Esophagus squamous epithelium (tissue), 5 donors: ENCODE results near the gene ZNF106. TPM values are rescaled to one million over a fixed set of nuclear protein-coding genes. Genes with fewer than 3 reads are reported as not detected.

Source experiments
- DNase-seq: peaks from one replicate; lab custom pipeline; 2025; lab: John Stamatoyannopoulos, UW
- H3K27ac ChIP-seq, 4 donors: fragments of 200-600 bp; sonication (generic); one replicate each; pipeline ENCODE4 v1.5.1; 2016 to 2019; ENCODE audit warnings: mild to moderate bottlenecking in 1 of 4
- H3K27me3 ChIP-seq, 4 donors: fragments of 200-600 bp; sonication (generic); 1 replicate in 3 of 4; 2 replicates in 1 of 4; pipeline versions ENCODE4 v1.5.1 to v1.6.0; 2017 to 2021; ENCODE audit warnings: antibody characterized with exemption in 1 of 4
- H3K36me3 ChIP-seq, 3 donors: fragments of 200-600 bp; sonication (generic); one replicate each; pipeline ENCODE4 v1.5.1; 2016 to 2019
- H3K4me1 ChIP-seq, 3 donors: fragments of 200-600 bp; sonication (generic); one replicate each; pipeline ENCODE4 v1.5.1; 2017 to 2019
- H3K4me3 ChIP-seq, 4 donors: fragments of 200-600 bp; sonication (generic); 1 replicate in 3 of 4; 2 replicates in 1 of 4; pipeline ENCODE4 v1.5.1; 2016 to 2019; ENCODE audit warnings: mild to moderate bottlenecking in 2 of 4, moderate library complexity in 1 of 4
- H3K9me3 ChIP-seq, 3 donors: fragments of 200-600 bp; sonication (generic); one replicate each; pipeline ENCODE4 v1.5.1; 2016 to 2019
- POLR2A ChIP-seq, 4 donors: fragments of 450-650 bp; IDR thresholded peaks; one replicate each; pipeline ENCODE4 v1.6.1; 2017; ENCODE audit warnings: antibody characterized with exemption in 4 of 4, mild to moderate bottlenecking in 4 of 4, moderate library complexity in 3 of 4
- WGBS, 2 donors: methylation state at CpG; one replicate each; pipeline ENCODE4 v1.1.5; 2018; 5-methylcytosine and 5-hydroxymethylcytosine counted together
- intact Hi-C: fragments of 100-400 bp; cut with DNase I; formaldehyde crosslinking; loops from one replicate; pipeline ENCODE4 v1.15.0; 2022
- total RNA-seq, 4 donors: library from RNA; depleted of rRNA; stranded (reverse); fragments of >200 nt; gene quantifications; one replicate each; pipeline ENCODE4 v1.1.0, GENCODE V29; 2016
- TF ChIP-seq, protein P1 (sequence below), 6 experiments: fragments of 450-650 bp in 4 of 6; fragments of 200-600 bp in 2 of 6; sonication (generic) in 2 of 6; IDR thresholded peaks; one replicate each; pipeline ENCODE4 v1.5.1; 2016 to 2019; ENCODE audit warnings: antibody characterized with exemption in 6 of 6, mild to moderate bottlenecking in 4 of 6, moderate library complexity in 4 of 6
- donor health status: DM: yes; HTN: yes; CAD: no.

Gene ZNF106
- total RNA-seq, 4 donors from 2014 or later: 16.0 to 65.0 (median 33.8) TPM

DNA sequence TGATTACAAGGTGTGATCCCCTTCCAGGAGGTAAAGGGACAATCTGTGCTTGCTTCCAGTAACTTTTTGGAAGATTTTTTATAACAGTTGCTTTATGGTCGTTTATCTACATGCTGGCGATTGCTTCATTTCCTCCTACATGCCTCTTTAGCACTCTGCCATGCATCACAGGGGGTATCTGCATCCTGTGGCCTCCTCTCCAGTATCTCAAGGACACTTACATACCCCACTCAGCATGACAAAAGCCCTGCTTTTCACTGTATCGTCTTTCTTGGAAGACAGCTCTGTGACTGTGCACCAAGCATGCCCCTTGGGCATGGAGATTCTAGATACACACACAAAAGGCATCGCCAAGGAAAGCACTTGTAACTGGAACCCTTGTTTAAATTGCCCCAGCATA, 106.3 kb downstream of the ZNF106 start:
- TF ChIP-seq, protein P1, sequence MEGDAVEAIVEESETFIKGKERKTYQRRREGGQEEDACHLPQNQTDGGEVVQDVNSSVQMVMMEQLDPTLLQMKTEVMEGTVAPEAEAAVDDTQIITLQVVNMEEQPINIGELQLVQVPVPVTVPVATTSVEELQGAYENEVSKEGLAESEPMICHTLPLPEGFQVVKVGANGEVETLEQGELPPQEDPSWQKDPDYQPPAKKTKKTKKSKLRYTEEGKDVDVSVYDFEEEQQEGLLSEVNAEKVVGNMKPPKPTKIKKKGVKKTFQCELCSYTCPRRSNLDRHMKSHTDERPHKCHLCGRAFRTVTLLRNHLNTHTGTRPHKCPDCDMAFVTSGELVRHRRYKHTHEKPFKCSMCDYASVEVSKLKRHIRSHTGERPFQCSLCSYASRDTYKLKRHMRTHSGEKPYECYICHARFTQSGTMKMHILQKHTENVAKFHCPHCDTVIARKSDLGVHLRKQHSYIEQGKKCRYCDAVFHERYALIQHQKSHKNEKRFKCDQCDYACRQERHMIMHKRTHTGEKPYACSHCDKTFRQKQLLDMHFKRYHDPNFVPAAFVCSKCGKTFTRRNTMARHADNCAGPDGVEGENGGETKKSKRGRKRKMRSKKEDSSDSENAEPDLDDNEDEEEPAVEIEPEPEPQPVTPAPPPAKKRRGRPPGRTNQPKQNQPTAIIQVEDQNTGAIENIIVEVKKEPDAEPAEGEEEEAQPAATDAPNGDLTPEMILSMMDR (IDR thresholded peaks at IDR 0.05): no peak
- TF ChIP-seq POLR2A (IDR thresholded peaks at IDR 0.05): no peak
- Histone ChIP-seq H3K27me3 (no peaks in the 10 kb centered on the region), H3K4me3 (no peak overlapping the region), H3K36me3 (peaks cover 0 to 30% (median 0%) of the 10 kb centered on the region in 3 donors), H3K27ac (no peak overlapping the region), H3K4me1 (no peaks in the 10 kb centered on the region), H3K9me3 (no peaks in the 10 kb centered on the region)
- intact Hi-C loops: no loop called here
- WGBS, 2 donors: 44 to 69% methylated on average over 4 of the region's 4 CpGs
- no peak for DNase-seq

DNA sequence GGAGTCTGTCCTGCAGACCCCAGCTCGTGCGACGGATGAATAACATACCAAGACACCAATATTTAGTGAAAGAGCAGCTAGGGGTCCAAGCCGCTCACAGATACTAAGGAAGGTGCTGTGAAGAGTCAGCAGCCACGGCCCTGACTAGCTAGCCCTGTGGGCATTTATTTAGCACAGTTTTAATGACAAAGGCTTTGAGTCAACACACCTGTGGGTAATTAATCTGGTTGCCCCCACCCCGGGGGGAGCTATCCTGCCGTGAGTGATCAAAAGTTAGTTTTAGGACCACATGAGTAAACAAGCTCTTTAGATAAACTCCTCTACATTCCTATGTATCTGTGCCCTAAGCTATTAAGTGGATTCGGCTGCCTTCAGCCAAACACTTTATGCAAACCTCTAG, 112.9 kb downstream of the ZNF106 start:
- Histone ChIP-seq H3K36me3 (peaks cover 0 to 1% (median 0%) of the 10 kb centered on the region in 3 donors), H3K27ac (no peak overlapping the region), H3K4me1 (no peaks in the 10 kb centered on the region), H3K4me3 (no peak overlapping the region), H3K9me3 (peaks cover 0 to 4% (median 0%) of the 10 kb centered on the region in 3 donors), H3K27me3 (no peaks in the 10 kb centered on the region)
- 73 to 84% methylated on average over 7 of the region's 8 CpGs for WGBS, 2 donors
- intact Hi-C loops: no loop called here
- no peak for TF ChIP-seq POLR2A (IDR thresholded peaks at IDR 0.05)
- TF ChIP-seq, protein P1 (IDR thresholded peaks at IDR 0.05): no peak
- no peak for DNase-seq

DNA sequence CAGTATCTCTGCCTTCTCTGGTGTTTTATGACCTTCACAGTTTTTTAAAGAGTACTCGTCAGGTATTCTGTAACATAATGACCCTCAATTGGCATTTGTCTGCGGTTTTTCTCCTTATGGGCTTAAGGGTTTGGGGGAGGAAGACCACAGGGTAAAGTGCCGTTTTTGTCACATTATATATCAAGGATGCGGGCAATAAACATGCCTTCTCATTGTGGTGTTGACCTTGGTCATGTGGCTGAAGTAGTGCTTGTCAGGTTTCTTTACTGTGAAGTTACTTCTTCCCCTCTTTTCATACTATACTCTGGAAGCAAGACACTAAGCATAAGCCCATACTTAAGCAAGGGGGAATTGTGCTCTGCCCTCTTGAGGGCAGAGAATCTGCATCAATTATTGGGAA, 115.0 kb downstream of the ZNF106 start:
- no peak overlapping the region for H3K27ac ChIP-seq
- H3K27me3 ChIP-seq: no peaks in the 10 kb centered on the region
- H3K9me3 ChIP-seq: peaks cover 0 to 4% (median 0%) of the 10 kb centered on the region in 3 donors
- no peaks in the 10 kb centered on the region for H3K4me1 ChIP-seq
- H3K36me3 ChIP-seq: no peaks in the 10 kb centered on the region
- no peak for TF ChIP-seq POLR2A (IDR thresholded peaks at IDR 0.05)
- TF ChIP-seq, protein P1 (IDR thresholded peaks at IDR 0.05): no peak
- no peak for DNase-seq
- intact Hi-C loops: no loop called here
- WGBS, 2 donors: 76 to 84% methylated on average over 4 of the region's 4 CpGs
- no peak overlapping the region for H3K4me3 ChIP-seq

DNA sequence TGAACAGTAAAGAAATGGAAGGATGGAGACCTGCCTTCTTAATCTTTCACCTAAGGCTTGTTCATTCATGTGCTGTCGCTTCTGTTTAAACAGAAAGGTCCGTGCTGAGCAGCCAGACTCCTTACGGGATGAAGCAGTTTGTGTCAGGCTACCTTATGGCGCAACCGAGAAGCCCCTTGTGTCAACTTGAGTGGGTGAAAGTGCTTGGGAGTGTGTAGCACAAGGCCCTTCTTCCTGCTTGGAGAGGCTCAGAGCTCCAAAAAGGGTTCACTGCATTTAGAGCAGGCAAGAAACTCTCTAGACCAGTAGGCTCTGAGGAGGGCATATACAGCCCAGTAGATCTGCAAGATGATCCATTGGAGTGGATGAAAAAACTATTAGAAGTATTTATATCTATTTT, 115.7 kb downstream of the ZNF106 start:
- no peak for TF ChIP-seq POLR2A (IDR thresholded peaks at IDR 0.05)
- TF ChIP-seq, protein P1 (IDR thresholded peaks at IDR 0.05): no peak
- peaks cover 0 to 4% (median 0%) of the 10 kb centered on the region in 3 donors for H3K9me3 ChIP-seq
- no peaks in the 10 kb centered on the region for H3K4me1 ChIP-seq
- H3K4me3 ChIP-seq: no peak overlapping the region
- H3K27ac ChIP-seq: no peak overlapping the region
- intact Hi-C loops: no loop called here
- H3K27me3 ChIP-seq: no peaks in the 10 kb centered on the region
- no peak for DNase-seq
- H3K36me3 ChIP-seq: no peaks in the 10 kb centered on the region
- WGBS, 2 donors: 89 to 97% methylated on average over 5 of the region's 5 CpGs

DNA sequence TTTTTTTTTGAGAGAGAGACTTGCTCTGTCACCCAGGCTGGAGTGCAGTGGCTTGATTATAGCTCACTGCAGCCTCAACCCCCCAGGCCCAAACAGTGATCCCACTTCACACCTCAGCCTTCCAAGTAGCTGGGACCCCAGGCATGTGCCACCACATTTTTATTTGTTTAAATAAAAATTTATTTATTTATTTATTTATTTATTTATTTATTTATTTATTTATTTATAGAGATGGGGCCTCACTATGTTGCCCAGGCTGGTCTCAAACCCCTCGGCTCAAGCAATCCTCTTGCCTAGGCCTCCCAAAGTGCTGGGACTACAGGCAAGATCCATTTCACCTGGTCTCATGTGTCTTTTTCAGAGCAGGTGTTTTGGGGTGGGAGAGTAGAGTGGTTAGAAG, 116.1 kb downstream of the ZNF106 start:
- H3K4me3 ChIP-seq: no peak overlapping the region
- peaks cover 0 to 4% (median 0%) of the 10 kb centered on the region in 3 donors for H3K9me3 ChIP-seq
- intact Hi-C loops: no loop called here
- no peaks in the 10 kb centered on the region for H3K4me1 ChIP-seq
- WGBS, 2 donors: 67 to 86% methylated on average over 1 of the region's 1 CpG
- no peak overlapping the region for H3K27ac ChIP-seq
- DNase-seq: no peak
- no peak for TF ChIP-seq POLR2A (IDR thresholded peaks at IDR 0.05)
- TF ChIP-seq, protein P1 (IDR thresholded peaks at IDR 0.05): no peak
- H3K36me3 ChIP-seq: no peaks in the 10 kb centered on the region
- no peaks in the 10 kb centered on the region for H3K27me3 ChIP-seq
